ENCODE results near the gene CDKAL1. TPM values are rescaled to one million over a fixed set of nuclear protein-coding genes. Genes with fewer than 3 reads are reported as not detected.

The CDKAL1 gene
- total RNA-seq, 3 donors from 2014 or later: 13.0 to 27.2 (median 18.0) TPM

DNA sequence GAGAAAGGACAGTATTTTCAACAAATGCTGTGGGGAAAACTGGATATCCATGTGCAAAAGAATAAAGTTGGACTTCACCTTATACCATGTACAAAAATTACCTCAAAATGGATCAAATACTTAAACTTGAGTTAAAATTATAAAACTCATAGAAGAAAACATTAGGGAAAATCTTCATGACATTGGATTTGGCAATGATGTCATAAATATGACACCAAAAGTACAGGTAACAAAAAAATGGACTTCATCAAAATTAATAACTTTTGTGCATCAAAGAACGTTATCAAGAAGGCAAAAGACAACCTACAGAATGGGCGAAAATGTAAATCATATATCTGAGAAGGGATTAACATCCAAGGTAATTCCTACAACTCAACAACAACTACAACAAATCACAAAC, 704.0 kb downstream of the CDKAL1 start:
- no peak for TF ChIP-seq POLR2AphosphoS5 (IDR thresholded peaks at IDR 0.05)
- TF ChIP-seq, protein P1, sequence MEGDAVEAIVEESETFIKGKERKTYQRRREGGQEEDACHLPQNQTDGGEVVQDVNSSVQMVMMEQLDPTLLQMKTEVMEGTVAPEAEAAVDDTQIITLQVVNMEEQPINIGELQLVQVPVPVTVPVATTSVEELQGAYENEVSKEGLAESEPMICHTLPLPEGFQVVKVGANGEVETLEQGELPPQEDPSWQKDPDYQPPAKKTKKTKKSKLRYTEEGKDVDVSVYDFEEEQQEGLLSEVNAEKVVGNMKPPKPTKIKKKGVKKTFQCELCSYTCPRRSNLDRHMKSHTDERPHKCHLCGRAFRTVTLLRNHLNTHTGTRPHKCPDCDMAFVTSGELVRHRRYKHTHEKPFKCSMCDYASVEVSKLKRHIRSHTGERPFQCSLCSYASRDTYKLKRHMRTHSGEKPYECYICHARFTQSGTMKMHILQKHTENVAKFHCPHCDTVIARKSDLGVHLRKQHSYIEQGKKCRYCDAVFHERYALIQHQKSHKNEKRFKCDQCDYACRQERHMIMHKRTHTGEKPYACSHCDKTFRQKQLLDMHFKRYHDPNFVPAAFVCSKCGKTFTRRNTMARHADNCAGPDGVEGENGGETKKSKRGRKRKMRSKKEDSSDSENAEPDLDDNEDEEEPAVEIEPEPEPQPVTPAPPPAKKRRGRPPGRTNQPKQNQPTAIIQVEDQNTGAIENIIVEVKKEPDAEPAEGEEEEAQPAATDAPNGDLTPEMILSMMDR (IDR thresholded peaks at IDR 0.05): no peak
- no peak overlapping the region for H3K27ac ChIP-seq
- H3K9me3 ChIP-seq: no peaks in the 10 kb centered on the region
- no peaks in the 10 kb centered on the region for H3K27me3 ChIP-seq
- intact Hi-C loops (cut with DNase I; ENCODE audit: low total_unique reads): no loop called here
- H3K4me3 ChIP-seq: no peak overlapping the region
- H3K36me3 ChIP-seq: no peaks in the 10 kb centered on the region
- DNase-seq (ENCODE audit: low spot score in 2 of 2): no peak
- H3K4me1 ChIP-seq: no peaks in the 10 kb centered on the region

DNA sequence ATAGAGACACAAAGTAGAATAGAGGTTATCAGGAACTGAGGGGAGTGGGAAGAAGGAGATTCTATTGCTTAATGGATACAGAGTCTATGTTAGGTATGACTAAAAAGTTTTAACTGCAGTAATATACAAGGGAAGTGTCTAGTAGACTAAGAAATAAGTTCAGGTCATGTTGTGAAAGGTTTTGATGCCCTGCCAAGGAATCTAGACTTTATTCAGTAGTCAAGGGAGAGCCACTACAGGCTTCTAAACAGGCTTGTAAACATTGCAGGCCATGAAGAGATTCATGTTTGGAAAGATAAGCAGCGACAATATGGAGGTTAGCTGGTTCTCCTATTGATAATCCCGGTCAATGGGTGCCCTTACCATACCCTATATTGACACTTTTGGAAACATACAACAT, 706.5 kb downstream of the CDKAL1 start:
- no peaks in the 10 kb centered on the region for H3K27me3 ChIP-seq
- no peaks in the 10 kb centered on the region for H3K9me3 ChIP-seq
- no peak for DNase-seq (ENCODE audit: low spot score in 2 of 2)
- TF ChIP-seq POLR2AphosphoS5 (IDR thresholded peaks at IDR 0.05): no peak
- no peak for TF ChIP-seq POLR2A (IDR thresholded peaks at IDR 0.05)
- TF ChIP-seq, protein P1 (IDR thresholded peaks at IDR 0.05): no peak
- H3K36me3 ChIP-seq: no peaks in the 10 kb centered on the region
- H3K4me3 ChIP-seq: no peak overlapping the region
- intact Hi-C loops (cut with DNase I; ENCODE audit: low total_unique reads): no loop called here
- no peak overlapping the region for H3K27ac ChIP-seq
- H3K4me1 ChIP-seq: no peaks in the 10 kb centered on the region

DNA sequence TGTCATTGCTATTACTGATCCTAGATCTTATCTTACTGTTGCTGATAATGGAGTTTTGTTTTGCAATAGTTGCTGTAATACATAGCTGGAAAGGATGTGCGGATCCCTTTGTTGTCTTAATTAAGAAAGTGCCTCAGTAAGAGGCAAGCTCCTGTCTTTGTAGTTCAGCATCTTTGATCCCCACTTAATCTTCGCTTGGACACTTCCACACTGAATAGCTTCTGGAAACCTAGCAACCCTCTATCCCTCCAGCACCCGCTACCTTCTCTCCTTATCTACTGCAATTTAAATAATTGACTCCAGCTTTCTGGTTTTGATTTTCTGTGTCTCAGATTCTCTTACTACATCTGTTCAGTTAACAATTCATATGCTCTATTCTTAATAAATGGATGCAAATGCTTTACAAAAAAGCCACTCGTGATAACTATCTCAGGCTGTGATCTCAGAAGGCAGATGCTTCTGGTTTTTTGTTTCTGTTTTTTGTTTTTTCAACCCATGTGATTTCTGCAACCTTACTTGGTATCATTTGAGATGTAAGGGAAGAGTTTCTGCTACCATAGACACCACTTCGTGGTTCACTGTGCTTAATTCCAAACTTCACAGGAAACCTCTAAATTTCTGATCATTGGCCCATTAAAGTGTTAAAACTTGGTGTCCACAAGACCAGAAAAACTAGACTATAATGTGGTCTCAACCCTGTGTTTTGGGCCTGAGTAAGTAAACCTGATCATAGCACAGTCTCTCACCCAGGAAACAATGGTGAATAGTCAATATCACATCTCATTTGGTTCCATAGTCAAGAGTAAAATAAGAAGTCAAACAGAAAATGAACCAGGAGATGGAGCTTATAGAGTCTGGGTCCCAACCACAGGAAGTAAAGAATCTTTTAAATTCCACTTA, 707.2 kb downstream of the CDKAL1 start:
- H3K27ac ChIP-seq: no peak overlapping the region
- no peaks in the 10 kb centered on the region for H3K36me3 ChIP-seq
- no peaks in the 10 kb centered on the region for H3K27me3 ChIP-seq
- H3K9me3 ChIP-seq: no peaks in the 10 kb centered on the region
- no peak overlapping the region for H3K4me3 ChIP-seq
- intact Hi-C loops (cut with DNase I; ENCODE audit: low total_unique reads): no loop called here
- no peaks in the 10 kb centered on the region for H3K4me1 ChIP-seq
- DNase-seq (ENCODE audit: low spot score in 2 of 2): no peak
- TF ChIP-seq, protein P1 (IDR thresholded peaks at IDR 0.05): no peak
- TF ChIP-seq POLR2AphosphoS5 (IDR thresholded peaks at IDR 0.05) (no peak), POLR2A (IDR thresholded peaks at IDR 0.05) (no peak)

DNA sequence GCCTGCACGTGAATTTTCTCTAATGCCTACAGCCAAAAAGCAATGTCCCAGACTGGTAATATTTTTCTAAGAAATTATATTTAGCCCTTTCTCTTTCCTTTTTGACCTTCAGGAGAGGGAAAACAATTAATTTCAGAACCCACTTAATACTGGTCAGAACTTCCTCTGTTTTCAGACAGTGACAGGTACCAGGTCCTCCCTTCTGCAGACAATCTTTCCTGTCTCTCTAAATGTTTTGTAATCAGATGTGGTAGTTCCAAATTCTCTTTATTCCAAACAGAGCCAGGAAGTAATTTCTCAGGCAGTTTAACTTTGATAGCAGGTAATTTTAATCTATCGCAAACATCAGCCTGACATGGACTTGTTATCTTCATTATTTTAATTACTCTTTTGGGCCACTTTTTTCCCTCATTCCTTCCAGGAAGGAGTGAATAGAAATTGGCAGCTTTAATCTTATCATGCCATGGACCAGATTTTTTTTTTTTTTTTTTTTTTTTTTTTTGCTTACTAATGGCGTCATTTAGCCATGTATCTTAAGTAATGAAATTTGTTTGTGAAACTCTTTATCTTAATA, 710.7 kb downstream of the CDKAL1 start:
- no peak for DNase-seq (ENCODE audit: low spot score in 2 of 2)
- H3K27ac ChIP-seq: no peak overlapping the region
- H3K4me3 ChIP-seq: no peak overlapping the region
- TF ChIP-seq POLR2AphosphoS5 (IDR thresholded peaks at IDR 0.05): no peak
- TF ChIP-seq, protein P1 (IDR thresholded peaks at IDR 0.05): no peak
- no peak for TF ChIP-seq POLR2A (IDR thresholded peaks at IDR 0.05)
- no peaks in the 10 kb centered on the region for H3K9me3 ChIP-seq
- no peaks in the 10 kb centered on the region for H3K4me1 ChIP-seq
- no peaks in the 10 kb centered on the region for H3K36me3 ChIP-seq
- intact Hi-C loops (cut with DNase I; ENCODE audit: low total_unique reads): no loop called here
- no peaks in the 10 kb centered on the region for H3K27me3 ChIP-seq

DNA sequence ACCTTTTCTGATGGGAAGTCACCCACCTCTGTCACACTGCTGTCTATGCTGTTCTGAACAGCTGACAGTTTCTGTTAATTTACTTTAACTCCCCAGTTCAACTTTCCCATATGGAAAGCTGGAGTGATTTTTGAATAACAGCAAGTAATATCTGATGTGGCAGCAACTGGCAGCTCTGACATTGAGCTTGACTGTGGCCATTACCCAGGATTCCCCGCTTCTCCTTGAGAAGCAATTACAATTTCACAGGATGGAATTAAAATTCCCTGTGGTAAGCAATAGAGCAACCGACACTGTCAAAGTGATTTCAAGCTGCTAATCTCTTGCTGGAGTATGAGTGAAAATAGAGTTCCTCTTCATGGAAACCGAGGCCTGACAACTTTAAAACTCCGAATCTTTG, 711.2 kb downstream of the CDKAL1 start:
- no peaks in the 10 kb centered on the region for H3K9me3 ChIP-seq
- no peak for DNase-seq (ENCODE audit: low spot score in 2 of 2)
- TF ChIP-seq POLR2A (IDR thresholded peaks at IDR 0.05) (no peak), POLR2AphosphoS5 (IDR thresholded peaks at IDR 0.05) (no peak)
- TF ChIP-seq, protein P1 (IDR thresholded peaks at IDR 0.05): no peak
- no peaks in the 10 kb centered on the region for H3K4me1 ChIP-seq
- no peaks in the 10 kb centered on the region for H3K36me3 ChIP-seq
- intact Hi-C loops (cut with DNase I; ENCODE audit: low total_unique reads): no loop called here
- no peak overlapping the region for H3K4me3 ChIP-seq
- no peak overlapping the region for H3K27ac ChIP-seq
- no peaks in the 10 kb centered on the region for H3K27me3 ChIP-seq
